Measurements from ENCODE around the gene CYP2E1.

DNA sequence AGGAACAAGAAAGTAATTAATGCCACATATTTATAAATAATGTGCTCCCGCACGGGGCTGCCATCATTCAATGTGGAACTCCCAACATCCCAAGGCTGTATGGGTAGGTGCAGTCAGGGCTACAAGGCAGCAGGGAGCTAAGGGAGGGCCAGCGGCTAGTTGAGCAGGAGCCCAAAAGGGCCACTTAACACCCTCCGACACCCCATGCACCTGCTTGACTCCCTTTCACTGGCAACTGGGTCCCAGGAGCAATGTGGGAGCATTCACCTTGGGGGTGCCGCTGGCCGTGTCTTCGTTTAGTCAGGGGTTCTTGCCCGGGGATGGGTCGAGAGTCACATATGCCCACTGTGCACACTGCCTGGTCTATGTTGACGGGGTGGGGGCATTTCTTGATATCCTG lies 45.5 kb upstream of the CYP2E1 start:
- no peak for TF ChIP-seq EZH2 (IDR thresholded peaks at IDR 0.05)
- TF ChIP-seq POLR2AphosphoS5 (IDR thresholded peaks at IDR 0.05; ENCODE audit: borderline replicate concordance, low read depth, low read length): no peak
- TF ChIP-seq FOXP2 (optimal IDR thresholded peaks at IDR 0.05; ENCODE audit: control extremely low read depth, extremely low read length, insufficient read depth): no peak
